ENCODE results near the gene NR1H3.

GRCh38 chr11:47213950-47214565, 43.7 kb upstream of the NR1H3 start:
- TF ChIP-seq CTCF (IDR thresholded peaks at IDR 0.05): no peak
- TF ChIP-seq POLR2A (IDR thresholded peaks at IDR 0.05): peak; percentile 70 to 75

Data from Peyer's patch (tissue), 4 donors.